ENCODE results near the gene MUC6. TPM values are rescaled to one million over a fixed set of nuclear protein-coding genes. Genes with fewer than 3 reads are reported as not detected.

The MUC6 gene
- total and polyA plus RNA-seq, 9 of the 15 experiments (the other 6 are each of a cell fraction or from before 2014, with no cell fraction given): not detected

- H3K9ac ChIP-seq (ENCODE audit: insufficient read depth in 1 of 2, low read depth in 2 of 2, low read length in 2 of 2): no peak overlapping the region
- no peaks in the 10 kb centered on the region for H3K79me2 ChIP-seq (ENCODE audit: control insufficient read depth, insufficient read depth, low read length)
- peaks cover 47% of the 10 kb centered on the region; the same call in 2 of the 3 replicates for H3K36me3 ChIP-seq (ENCODE audit: control insufficient read depth, insufficient read depth, low read length)
- in situ Hi-C loops (cut with MboI) (no loop called here), intact Hi-C loops (cut with micrococcal nuclease) (no loop called here)
- H3K4me1 ChIP-seq (replicated peaks in 1 of 2; ENCODE audit: control insufficient read depth in 2 of 2, insufficient read depth in 2 of 2, low read length in 2 of 2): peaks cover 0 to 39% of the 10 kb centered on the region in 2 experiments; a peak in 2 of 5 replicates
- no peaks in the 10 kb centered on the region for H4K20me1 ChIP-seq (replicated peaks; ENCODE audit: control insufficient read depth, insufficient read depth, low read length)
- 64% methylated on average over 14 of the region's 15 CpGs for WGBS (ENCODE audit: insufficient coverage, low coverage, missing lambda C conversion rate)
- no peak overlapping the region for H2AFZ ChIP-seq (ENCODE audit: low read depth, low read length)
- H3K9me3 ChIP-seq (replicated peaks; ENCODE audit: control insufficient read depth, insufficient read depth, low read depth, low read length): no peaks in the 10 kb centered on the region
- TF ChIP-seq CC2D1A (IDR thresholded peaks at IDR 0.05) (no peak), RAD21 (CRISPR knock-in tag; conservative IDR thresholded peaks at IDR 0.05 in 1 of 2, IDR thresholded peaks at IDR 0.05 in 1 of 2) (peak in 1 of 2 experiments; percentile 39; a peak in 2 of 4 replicates), RNF2 (IDR thresholded peaks at IDR 0.05) (no peak), ZNF232 (CRISPR knock-in tag; IDR thresholded peaks at IDR 0.05) (no peak), SMC3 (conservative IDR thresholded peaks at IDR 0.05; ENCODE audit: insufficient read depth, low read depth, low read length) (peak; percentile 43; the same call in 1 of the 2 replicates), EGR1 (conservative IDR thresholded peaks at IDR 0.05) (no peak), ZNF124 (CRISPR knock-in tag; IDR thresholded peaks at IDR 0.05) (no peak), ZNF184 (CRISPR knock-in tag; IDR thresholded peaks at IDR 0.05) (no peak), RERE (CRISPR knock-in tag; IDR thresholded peaks at IDR 0.05; ENCODE audit: borderline replicate concordance) (no peak), MAFF (IDR thresholded peaks at IDR 0.05; ENCODE audit: low read length) (no peak)
- TF ChIP-seq, protein P1, sequence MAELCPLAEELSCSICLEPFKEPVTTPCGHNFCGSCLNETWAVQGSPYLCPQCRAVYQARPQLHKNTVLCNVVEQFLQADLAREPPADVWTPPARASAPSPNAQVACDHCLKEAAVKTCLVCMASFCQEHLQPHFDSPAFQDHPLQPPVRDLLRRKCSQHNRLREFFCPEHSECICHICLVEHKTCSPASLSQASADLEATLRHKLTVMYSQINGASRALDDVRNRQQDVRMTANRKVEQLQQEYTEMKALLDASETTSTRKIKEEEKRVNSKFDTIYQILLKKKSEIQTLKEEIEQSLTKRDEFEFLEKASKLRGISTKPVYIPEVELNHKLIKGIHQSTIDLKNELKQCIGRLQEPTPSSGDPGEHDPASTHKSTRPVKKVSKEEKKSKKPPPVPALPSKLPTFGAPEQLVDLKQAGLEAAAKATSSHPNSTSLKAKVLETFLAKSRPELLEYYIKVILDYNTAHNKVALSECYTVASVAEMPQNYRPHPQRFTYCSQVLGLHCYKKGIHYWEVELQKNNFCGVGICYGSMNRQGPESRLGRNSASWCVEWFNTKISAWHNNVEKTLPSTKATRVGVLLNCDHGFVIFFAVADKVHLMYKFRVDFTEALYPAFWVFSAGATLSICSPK (IDR thresholded peaks at IDR 0.05; ENCODE audit: borderline replicate concordance): no peak
- TF ChIP-seq, protein P2, sequence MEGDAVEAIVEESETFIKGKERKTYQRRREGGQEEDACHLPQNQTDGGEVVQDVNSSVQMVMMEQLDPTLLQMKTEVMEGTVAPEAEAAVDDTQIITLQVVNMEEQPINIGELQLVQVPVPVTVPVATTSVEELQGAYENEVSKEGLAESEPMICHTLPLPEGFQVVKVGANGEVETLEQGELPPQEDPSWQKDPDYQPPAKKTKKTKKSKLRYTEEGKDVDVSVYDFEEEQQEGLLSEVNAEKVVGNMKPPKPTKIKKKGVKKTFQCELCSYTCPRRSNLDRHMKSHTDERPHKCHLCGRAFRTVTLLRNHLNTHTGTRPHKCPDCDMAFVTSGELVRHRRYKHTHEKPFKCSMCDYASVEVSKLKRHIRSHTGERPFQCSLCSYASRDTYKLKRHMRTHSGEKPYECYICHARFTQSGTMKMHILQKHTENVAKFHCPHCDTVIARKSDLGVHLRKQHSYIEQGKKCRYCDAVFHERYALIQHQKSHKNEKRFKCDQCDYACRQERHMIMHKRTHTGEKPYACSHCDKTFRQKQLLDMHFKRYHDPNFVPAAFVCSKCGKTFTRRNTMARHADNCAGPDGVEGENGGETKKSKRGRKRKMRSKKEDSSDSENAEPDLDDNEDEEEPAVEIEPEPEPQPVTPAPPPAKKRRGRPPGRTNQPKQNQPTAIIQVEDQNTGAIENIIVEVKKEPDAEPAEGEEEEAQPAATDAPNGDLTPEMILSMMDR (IDR thresholded peaks at IDR 0.05 in 2 of 3, conservative IDR thresholded peaks at IDR 0.05 in 1 of 3; ENCODE audit: insufficient read depth in 2 of 3, low read depth in 1 of 3, low read length in 3 of 3): peak; percentile 30 to 47 (median 35); a peak in 4 of 6 replicates
- FAIRE-seq (no peak), DNase-seq (ENCODE audit: extremely low read depth in 1 of 4, low spot score in 3 of 4) (peak; percentile 33 to 56 (median 38)), ATAC-seq (peak; percentile 77)
- H3K4me3 ChIP-seq: no peak overlapping the region
- H3K27me3 ChIP-seq (ENCODE audit: control insufficient read depth in 2 of 2, insufficient read depth in 2 of 2, low read length in 2 of 2): no peaks in the 10 kb centered on the region
- H3K27ac ChIP-seq (ENCODE audit: extremely low read depth, low read depth, low read length): no peak overlapping the region
- ChIA-PET POLR2A (no interaction called here), CTCF (ENCODE audit: low intra/inter-chr PET ratio) (no interaction called here)
- no TSS peak for BruUV-seq (replicated peaks)
- no peak overlapping the region for H3K4me2 ChIP-seq (ENCODE audit: insufficient read depth, low read length)
- H3K9me1 ChIP-seq (ENCODE audit: control insufficient read depth, insufficient read depth, low read length): no peaks in the 10 kb centered on the region
These were observed 60.7 kb downstream of the MUC6 start for GRCh38 chr11:975827-976226.

Data from K562 (cell line).